ENCODE measurements around the gene SPOCK2.

GRCh38 chr10:72038458-72039001 lies 49.8 kb downstream of the SPOCK2 start:
- TF ChIP-seq CTCF (IDR thresholded peaks at IDR 0.05; ENCODE audit: poor library complexity, severe bottlenecking) (no peak), POLR2AphosphoS5 (IDR thresholded peaks at IDR 0.05) (no peak), TAF1 (IDR thresholded peaks at IDR 0.05; ENCODE audit: low read depth) (no peak), EP300 (conservative IDR thresholded peaks at IDR 0.05; ENCODE audit: poor library complexity, severe bottlenecking) (no peak), EZH2 (IDR thresholded peaks at IDR 0.05; ENCODE audit: borderline replicate concordance, insufficient read depth, low read length, poor library complexity, severe bottlenecking) (no peak)
